ENCODE results near the gene PPP6R3. TPM values are rescaled to one million over a fixed set of nuclear protein-coding genes. Genes with fewer than 3 reads are reported as not detected.

Gene PPP6R3
- total RNA-seq, 1 experiment from 2014 or later = 163 TPM

- DNase-seq (ENCODE audit: low read depth, low spot score) (no peak), ATAC-seq (no peak)
- no peak overlapping the region for H3K27ac ChIP-seq (ENCODE audit: low read length)
- H3K4me1 ChIP-seq (ENCODE audit: control insufficient read depth, insufficient read depth, low read length) = 0 out of 2 replicates have a peak, but pooled peaks cover 2% of the 10 kb centered on the region
- no TSS peak for BruUV-seq (replicated peaks)
- H3K9me3 ChIP-seq (ENCODE audit: control insufficient read depth, insufficient read depth, low read depth, low read length) = no peaks in the 10 kb centered on the region
- ChIA-PET POLR2A (no interaction called here), CTCF (no interaction called here)
- intact Hi-C loops (cut with micrococcal nuclease; ENCODE audit: unreplicated experiment) = no loop called here
- H3K4me3 ChIP-seq (ENCODE audit: low read depth in 2 of 2, low read length in 2 of 2) = no peak overlapping the region
- H3K36me3 ChIP-seq (ENCODE audit: control insufficient read depth, insufficient read depth, low read length) = no peaks in the 10 kb centered on the region; the same call in 1 of the 2 replicates
- H3K27me3 ChIP-seq (ENCODE audit: control insufficient read depth, insufficient read depth, low read length) = no peaks in the 10 kb centered on the region
- TF ChIP-seq CTCF (IDR thresholded peaks at IDR 0.05) (no peak), SIN3A (IDR thresholded peaks at IDR 0.05; ENCODE audit: borderline replicate concordance, insufficient read depth, low read depth, low read length) (no peak), TCF7L2 (IDR thresholded peaks at IDR 0.05; ENCODE audit: low read depth, low read length) (no peak), REST (IDR thresholded peaks at IDR 0.05; ENCODE audit: insufficient read depth in 1 of 2, low read depth in 2 of 2, low read length in 1 of 2) (no peak), POLR2AphosphoS5 (IDR thresholded peaks at IDR 0.05; ENCODE audit: low read depth, low read length) (no peak)
- in situ Hi-C loops (cut with HindIII; ENCODE audit: low pct_unique_long_range_greater_than_20kb, low sequenced_read_pairs) = no loop called here
These were observed 196.6 kb downstream of the PPP6R3 start for GRCh38 chr11:68657021-68657780.

- Histone ChIP-seq H3K27ac (ENCODE audit: low read length) (no peak overlapping the region), H3K9me3 (ENCODE audit: control insufficient read depth, insufficient read depth, low read depth, low read length) (no peaks in the 10 kb centered on the region), H3K36me3 (ENCODE audit: control insufficient read depth, insufficient read depth, low read length) (no peaks in the 10 kb centered on the region; the same call in 1 of the 2 replicates), H3K4me1 (ENCODE audit: control insufficient read depth, insufficient read depth, low read length) (0 out of 2 replicates have a peak, but pooled peaks cover 2% of the 10 kb centered on the region), H3K4me3 (ENCODE audit: low read depth in 2 of 2, low read length in 2 of 2) (no peak overlapping the region), H3K27me3 (ENCODE audit: control insufficient read depth, insufficient read depth, low read length) (no peaks in the 10 kb centered on the region)
- intact Hi-C loops (cut with micrococcal nuclease; ENCODE audit: unreplicated experiment) (no loop called here), in situ Hi-C loops (cut with HindIII; ENCODE audit: low pct_unique_long_range_greater_than_20kb, low sequenced_read_pairs) (no loop called here)
- TF ChIP-seq REST (IDR thresholded peaks at IDR 0.05; ENCODE audit: insufficient read depth in 1 of 2, low read depth in 2 of 2, low read length in 1 of 2) (no peak), POLR2AphosphoS5 (IDR thresholded peaks at IDR 0.05; ENCODE audit: low read depth, low read length) (no peak), CTCF (IDR thresholded peaks at IDR 0.05) (no peak), TCF7L2 (IDR thresholded peaks at IDR 0.05; ENCODE audit: low read depth, low read length) (no peak), SIN3A (IDR thresholded peaks at IDR 0.05; ENCODE audit: borderline replicate concordance, insufficient read depth, low read depth, low read length) (no peak)
- POLR2A ChIA-PET = no interaction called here
- no TSS peak for BruUV-seq (replicated peaks)
- no peak for DNase-seq (ENCODE audit: low read depth, low spot score)
- CTCF ChIA-PET = interaction anchor here (1.4 kb wide), 1 partner anchor 386 kb away, joined by 3 read pairs; no protein-coding TSS in a partner anchor
- no peak for ATAC-seq
These were observed 197.5 kb downstream of the PPP6R3 start for GRCh38 chr11:68658097-68658496.

All from Panc1 (cell line).